ENCODE results near the gene HOXD3.

GRCh38 chr2:176139661-176140512 is 17.2 kb upstream of the HOXD3 start:
- no peak for TF ChIP-seq CTCF (conservative IDR thresholded peaks at IDR 0.05 in 1 of 2, IDR thresholded peaks at IDR 0.05 in 1 of 2; ENCODE audit: low read depth in 1 of 2, low read length in 2 of 2)
- TF ChIP-seq EZH2 (IDR thresholded peaks at IDR 0.05; ENCODE audit: low read length, missing control alignments) = peak; percentile 40

Data from fibroblast of lung (primary cell).